Neural progenitor cell (in vitro differentiated cells): ENCODE results near the gene SERINC3. TPM values are rescaled to one million over a fixed set of nuclear protein-coding genes. Genes with fewer than 3 reads are reported as not detected.

Experiments used
- DNase-seq: peaks from one replicate; pipeline ENCODE4 v3.0.0-alpha.2; 2016; ENCODE audit warnings: low spot score
- H2AFZ ChIP-seq: fragments of 200-600 bp; sonication (generic); replicated peaks from 2 replicates; pipeline ENCODE4 v1.6.1; 2016; ENCODE audit warnings: antibody characterized with exemption
- H3F3A ChIP-seq: fragments of 200-600 bp; sonication (generic); 2 replicates; pipeline ENCODE4 v1.6.1; 2016; ENCODE audit warnings: antibody characterized with exemption, low read depth
- H3K27ac ChIP-seq: fragments of 200-600 bp; sonication (generic); 2 replicates; pipeline ENCODE4 v1.5.1; 2016; ENCODE audit warnings: mild to moderate bottlenecking
- H3K27me3 ChIP-seq: fragments of 200-600 bp; sonication (generic); 2 replicates; pipeline ENCODE4 v1.6.1; 2016; ENCODE audit warnings: mild to moderate bottlenecking, moderate library complexity
- H3K36me3 ChIP-seq: fragments of 200-600 bp; sonication (generic); 2 replicates; pipeline ENCODE4 v1.5.1; 2016
- H3K4me1 ChIP-seq: fragments of 200-600 bp; sonication (generic); 2 replicates; pipeline ENCODE4 v1.6.1; 2016; ENCODE audit warnings: mixed run types
- H3K4me2 ChIP-seq: fragments of 200-600 bp; sonication (generic); 2 replicates; pipeline ENCODE4 v1.6.1; 2016
- H3K4me3 ChIP-seq: fragments of 200-600 bp; sonication (generic); 2 replicates; pipeline ENCODE4 v1.5.1; 2016
- H3K79me2 ChIP-seq: fragments of 200-600 bp; sonication (generic); 2 replicates; pipeline ENCODE4 v1.6.1; 2016; ENCODE audit warnings: low read depth
- H3K9ac ChIP-seq: fragments of 200-600 bp; sonication (generic); 2 replicates; pipeline ENCODE4 v1.6.1; 2016
- H3K9me3 ChIP-seq: fragments of 200-600 bp; sonication (generic); 2 replicates; pipeline ENCODE4 v1.5.1; 2016; ENCODE audit warnings: low read depth
- H4K20me1 ChIP-seq: fragments of 200-600 bp; sonication (generic); 2 replicates; pipeline ENCODE4 v1.6.1; 2016; ENCODE audit warnings: low read depth
- H3K27ac Mint-ChIP-seq: 3 replicates; pipeline ENCODE4 v1.8.0; 2021; ENCODE audit warnings: mixed read lengths
- H3K27me3 Mint-ChIP-seq: 2 replicates; pipeline ENCODE4 v1.8.0; 2022; ENCODE audit warnings: low read depth, mild to moderate bottlenecking, inconsistent platforms, moderate library complexity, mixed read lengths; ENCODE audit not compliant: insufficient read depth
- H3K36me3 Mint-ChIP-seq: 3 replicates; pipeline ENCODE4 v1.8.0; 2021; ENCODE audit warnings: mixed read lengths
- H3K4me1 Mint-ChIP-seq: 3 replicates; pipeline ENCODE4 v1.8.0; 2021; ENCODE audit warnings: mixed read lengths
- H3K4me3 Mint-ChIP-seq: 3 replicates; pipeline ENCODE4 v1.8.0; 2021; ENCODE audit warnings: mild to moderate bottlenecking, moderate library complexity, mixed read lengths
- H3K9me3 Mint-ChIP-seq: 3 replicates; pipeline ENCODE4 v1.8.0; 2020; ENCODE audit warnings: mixed read lengths
- EZH2 ChIP-seq: fragments of 200-600 bp; sonication (generic); IDR thresholded peaks from 2 replicates; pipeline ENCODE4 v1.6.1; 2017; ENCODE audit warnings: antibody characterized with exemption, mild to moderate bottlenecking, moderate library complexity
- EZH2phosphoT487 ChIP-seq: fragments of 200-600 bp; sonication (generic); IDR thresholded peaks from 2 replicates; pipeline ENCODE4 v1.6.1; 2017; ENCODE audit warnings: antibody characterized with exemption
- total RNA-seq: library from RNA; depleted of rRNA; stranded (reverse); fragments of >200 nt; gene quantifications from 2 replicates; pipeline ENCODE4 v1.2.3, GENCODE V29; 2015; ENCODE audit warnings: low replicate concordance
- TF ChIP-seq, protein P1 (sequence below): fragments of 200-600 bp; sonication (generic); IDR thresholded peaks from 2 replicates; pipeline ENCODE4 v1.5.1; 2017; ENCODE audit warnings: antibody characterized with exemption, mild to moderate bottlenecking

The SERINC3 gene
- total RNA-seq, 1 donor from 2014 or later: 38.8 TPM

DNA sequence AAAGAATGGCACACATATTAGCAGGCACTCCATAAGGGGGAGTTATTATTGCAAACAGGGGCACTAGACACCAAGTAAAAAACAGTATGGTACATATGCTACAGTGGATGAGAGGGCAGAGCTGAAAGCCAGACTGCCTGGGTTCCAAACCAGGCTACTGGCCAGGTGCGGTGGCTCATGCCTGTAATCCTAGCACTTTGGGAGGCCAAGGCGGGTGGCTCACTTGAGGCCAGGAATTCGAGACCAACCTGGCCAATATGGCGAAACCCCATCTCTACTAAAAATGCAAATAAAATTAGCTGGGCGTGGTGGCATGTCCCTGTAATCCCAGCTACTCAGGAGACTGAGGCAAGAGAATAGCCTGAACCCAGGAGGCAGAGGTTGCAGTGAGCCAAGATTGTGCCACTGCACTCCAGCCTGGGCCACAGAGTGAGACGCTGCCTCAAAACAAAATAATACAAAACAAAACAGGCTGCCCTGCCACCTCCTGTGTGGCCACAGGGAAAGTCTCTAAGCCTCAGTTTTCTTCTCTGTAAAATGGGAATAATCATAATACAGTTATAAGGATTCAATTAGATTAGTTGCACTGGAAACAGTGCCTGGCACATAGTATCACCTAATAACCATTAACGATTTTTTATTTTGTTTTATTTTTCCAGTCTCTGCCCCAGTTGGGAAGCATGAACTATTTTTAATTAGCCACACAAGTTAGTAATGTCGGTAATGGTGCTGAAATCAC, 53.7 kb downstream of the SERINC3 start:
- Mint-ChIP-seq H3K36me3 (no peaks in the 10 kb centered on the region), H3K4me1 (no peaks in the 10 kb centered on the region), H3K27ac (no peak overlapping the region), H3K9me3 (no peaks in the 10 kb centered on the region), H3K27me3 (peaks cover 7% of the 10 kb centered on the region), H3K4me3 (no peak overlapping the region)
- H3K4me1 ChIP-seq: peaks cover 5% of the 10 kb centered on the region
- peak overlapping the region; percentile 89 for H2AFZ ChIP-seq
- H3K79me2 ChIP-seq: no peaks in the 10 kb centered on the region
- no peaks in the 10 kb centered on the region for H3K36me3 ChIP-seq
- H3K4me3 ChIP-seq: no peak overlapping the region
- no peak overlapping the region for H3K27ac ChIP-seq
- no peaks in the 10 kb centered on the region for H3F3A ChIP-seq
- H3K9me3 ChIP-seq: no peaks in the 10 kb centered on the region
- DNase-seq: no peak
- no peaks in the 10 kb centered on the region for H3K27me3 ChIP-seq
- no peak overlapping the region for H3K9ac ChIP-seq
- H4K20me1 ChIP-seq: no peaks in the 10 kb centered on the region
- TF ChIP-seq EZH2phosphoT487 (no peak), EZH2 (no peak)
- TF ChIP-seq, protein P1, sequence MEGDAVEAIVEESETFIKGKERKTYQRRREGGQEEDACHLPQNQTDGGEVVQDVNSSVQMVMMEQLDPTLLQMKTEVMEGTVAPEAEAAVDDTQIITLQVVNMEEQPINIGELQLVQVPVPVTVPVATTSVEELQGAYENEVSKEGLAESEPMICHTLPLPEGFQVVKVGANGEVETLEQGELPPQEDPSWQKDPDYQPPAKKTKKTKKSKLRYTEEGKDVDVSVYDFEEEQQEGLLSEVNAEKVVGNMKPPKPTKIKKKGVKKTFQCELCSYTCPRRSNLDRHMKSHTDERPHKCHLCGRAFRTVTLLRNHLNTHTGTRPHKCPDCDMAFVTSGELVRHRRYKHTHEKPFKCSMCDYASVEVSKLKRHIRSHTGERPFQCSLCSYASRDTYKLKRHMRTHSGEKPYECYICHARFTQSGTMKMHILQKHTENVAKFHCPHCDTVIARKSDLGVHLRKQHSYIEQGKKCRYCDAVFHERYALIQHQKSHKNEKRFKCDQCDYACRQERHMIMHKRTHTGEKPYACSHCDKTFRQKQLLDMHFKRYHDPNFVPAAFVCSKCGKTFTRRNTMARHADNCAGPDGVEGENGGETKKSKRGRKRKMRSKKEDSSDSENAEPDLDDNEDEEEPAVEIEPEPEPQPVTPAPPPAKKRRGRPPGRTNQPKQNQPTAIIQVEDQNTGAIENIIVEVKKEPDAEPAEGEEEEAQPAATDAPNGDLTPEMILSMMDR: no peak
- H3K4me2 ChIP-seq: no peak overlapping the region

DNA sequence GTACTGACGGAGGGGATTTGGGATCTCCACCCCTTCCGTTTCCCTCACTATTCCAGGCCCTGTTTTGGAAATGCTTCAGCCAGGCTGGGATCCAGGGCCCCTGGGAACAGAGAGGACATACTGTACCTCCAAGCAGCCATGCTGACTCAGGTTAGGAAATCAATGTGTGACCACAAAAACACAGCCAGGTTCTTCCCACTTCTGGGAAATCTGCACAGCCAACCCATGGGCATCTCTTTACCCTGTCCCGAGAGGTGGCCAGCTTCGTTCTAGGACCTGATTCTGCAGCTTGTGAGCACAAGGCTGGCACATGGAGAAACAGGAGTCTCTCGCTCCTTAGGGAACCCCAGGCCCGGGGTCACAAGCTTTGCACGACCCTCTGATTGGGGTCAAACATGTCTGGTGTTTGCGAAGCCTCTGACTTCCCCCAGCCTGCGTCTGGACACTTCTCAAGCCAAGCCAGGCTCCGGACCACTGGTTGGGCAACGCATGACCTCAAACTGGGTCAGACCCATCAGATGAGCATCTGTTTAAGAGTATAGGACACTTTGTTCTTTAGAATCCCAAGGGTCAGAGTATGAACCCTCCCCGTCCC, 54.5 kb downstream of the SERINC3 start:
- no peak overlapping the region for H3K4me2 ChIP-seq
- Mint-ChIP-seq H3K27me3 (peaks cover 7% of the 10 kb centered on the region), H3K9me3 (no peaks in the 10 kb centered on the region), H3K36me3 (no peaks in the 10 kb centered on the region), H3K4me3 (no peak overlapping the region), H3K4me1 (no peaks in the 10 kb centered on the region), H3K27ac (no peak overlapping the region)
- H3K36me3 ChIP-seq: no peaks in the 10 kb centered on the region
- no peaks in the 10 kb centered on the region for H3K27me3 ChIP-seq
- DNase-seq: peak; percentile 21
- H3K9me3 ChIP-seq: no peaks in the 10 kb centered on the region
- H3K4me3 ChIP-seq: no peak overlapping the region
- H3F3A ChIP-seq: no peaks in the 10 kb centered on the region
- no peaks in the 10 kb centered on the region for H4K20me1 ChIP-seq
- no peaks in the 10 kb centered on the region for H3K79me2 ChIP-seq
- no peak overlapping the region for H3K9ac ChIP-seq
- peaks cover 5% of the 10 kb centered on the region for H3K4me1 ChIP-seq
- H2AFZ ChIP-seq: peak overlapping the region; percentile 89
- TF ChIP-seq EZH2phosphoT487 (no peak), EZH2 (no peak)
- TF ChIP-seq, protein P1: no peak
- H3K27ac ChIP-seq: no peak overlapping the region

DNA sequence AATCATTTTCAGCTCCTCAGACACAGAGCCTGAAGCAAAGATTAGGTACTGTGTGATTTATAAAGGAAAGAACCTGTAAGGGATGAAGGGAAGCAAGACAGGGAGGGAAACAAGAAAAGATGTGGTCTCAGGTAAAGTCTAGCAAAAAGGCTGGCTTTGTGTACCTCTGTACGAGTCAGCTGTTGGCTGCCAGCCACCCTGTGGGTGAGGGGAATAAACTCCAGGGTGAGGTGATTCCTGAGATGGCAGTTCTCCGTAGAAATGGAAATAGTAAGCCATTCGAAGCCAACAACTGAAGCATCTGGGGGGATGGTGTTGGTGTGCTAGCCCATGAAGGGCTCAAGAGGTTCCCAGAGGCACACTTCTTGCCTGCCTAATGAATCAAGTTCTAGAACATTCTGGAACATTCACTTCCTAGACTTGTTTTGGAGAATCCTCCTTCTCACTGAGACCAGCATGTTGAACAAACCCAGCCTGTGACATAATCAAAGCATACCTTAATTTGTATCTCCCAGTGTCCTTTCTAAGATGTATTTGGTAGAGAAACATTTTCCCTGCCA, 56.8 kb downstream of the SERINC3 start:
- H3K4me3 ChIP-seq: no peak overlapping the region
- DNase-seq: no peak
- no peak overlapping the region for H3K4me3 Mint-ChIP-seq
- no peak overlapping the region for H3K4me2 ChIP-seq
- no peak overlapping the region for H3K27ac Mint-ChIP-seq
- H3K9me3 ChIP-seq: no peaks in the 10 kb centered on the region
- no peaks in the 10 kb centered on the region for H3K36me3 ChIP-seq
- H3K9ac ChIP-seq: no peak overlapping the region
- H3K9me3 Mint-ChIP-seq: no peaks in the 10 kb centered on the region
- TF ChIP-seq EZH2 (no peak), EZH2phosphoT487 (no peak)
- TF ChIP-seq, protein P1: no peak
- H3K27me3 ChIP-seq: no peaks in the 10 kb centered on the region
- no peaks in the 10 kb centered on the region for H3K36me3 Mint-ChIP-seq
- H3K27ac ChIP-seq: no peak overlapping the region
- no peaks in the 10 kb centered on the region for H3F3A ChIP-seq
- no peaks in the 10 kb centered on the region for H4K20me1 ChIP-seq
- peaks cover 7% of the 10 kb centered on the region for H3K27me3 Mint-ChIP-seq
- H3K4me1 ChIP-seq: peaks cover 5% of the 10 kb centered on the region
- H3K79me2 ChIP-seq: no peaks in the 10 kb centered on the region
- no peak overlapping the region for H2AFZ ChIP-seq
- peaks cover 4% of the 10 kb centered on the region for H3K4me1 Mint-ChIP-seq
